OCI-LY1 (cell line): ENCODE data around the gene PAX4.

Source experiments
- EZH2 ChIP-seq: fragments of 200-600 bp; sonication (generic), shearing (Covaris generic); IDR thresholded peaks from 2 replicates; pipeline ENCODE4 v1.8.0; 2017; ENCODE audit warnings: borderline replicate concordance, mixed run types, mild to moderate bottlenecking, antibody characterized with exemption, low read length, moderate library complexity, mixed read lengths
- TF ChIP-seq, protein P1 (sequence below): fragments of 200-600 bp; sonication (generic), shearing (Covaris generic); IDR thresholded peaks from 2 replicates; pipeline ENCODE4 v1.5.1; 2017; ENCODE audit warnings: mild to moderate bottlenecking, antibody characterized with exemption, low read length, moderate library complexity, mixed read lengths

GRCh38 chr7:127581716-127582115 is 36.2 kb downstream of the PAX4 start:
- TF ChIP-seq, protein P1, sequence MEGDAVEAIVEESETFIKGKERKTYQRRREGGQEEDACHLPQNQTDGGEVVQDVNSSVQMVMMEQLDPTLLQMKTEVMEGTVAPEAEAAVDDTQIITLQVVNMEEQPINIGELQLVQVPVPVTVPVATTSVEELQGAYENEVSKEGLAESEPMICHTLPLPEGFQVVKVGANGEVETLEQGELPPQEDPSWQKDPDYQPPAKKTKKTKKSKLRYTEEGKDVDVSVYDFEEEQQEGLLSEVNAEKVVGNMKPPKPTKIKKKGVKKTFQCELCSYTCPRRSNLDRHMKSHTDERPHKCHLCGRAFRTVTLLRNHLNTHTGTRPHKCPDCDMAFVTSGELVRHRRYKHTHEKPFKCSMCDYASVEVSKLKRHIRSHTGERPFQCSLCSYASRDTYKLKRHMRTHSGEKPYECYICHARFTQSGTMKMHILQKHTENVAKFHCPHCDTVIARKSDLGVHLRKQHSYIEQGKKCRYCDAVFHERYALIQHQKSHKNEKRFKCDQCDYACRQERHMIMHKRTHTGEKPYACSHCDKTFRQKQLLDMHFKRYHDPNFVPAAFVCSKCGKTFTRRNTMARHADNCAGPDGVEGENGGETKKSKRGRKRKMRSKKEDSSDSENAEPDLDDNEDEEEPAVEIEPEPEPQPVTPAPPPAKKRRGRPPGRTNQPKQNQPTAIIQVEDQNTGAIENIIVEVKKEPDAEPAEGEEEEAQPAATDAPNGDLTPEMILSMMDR, result no peak
- TF ChIP-seq EZH2, result no peak
